HepG2 (cell line): Measurements from ENCODE around the gene RNF40. TPM values are rescaled to one million over a fixed set of nuclear protein-coding genes. Genes with fewer than 3 reads are reported as not detected.

Experiments
- ATAC-seq: fragments of 200-7000 bp; cut with Tn5 transposase; 3 replicates; pipeline ENCODE4 v1.9.1; 2020; ENCODE audit warnings: mild to moderate bottlenecking, moderate library complexity
- BruUV-seq: library from RNA; stranded (reverse); fragments of 400-500 nt; replicated peaks from 2 replicates; lab custom pipeline; 2021; lab: Mats Ljungman, UMichigan
- CTCF ChIA-PET: fragments of 300-600 bp; formaldehyde crosslinking; extraction: SDS; loops from one replicate; lab custom pipeline; 2021; ENCODE audit warnings: low total read pairs, inconsistent platforms, low intra/inter-chr PET ratio; lab: Yijun Ruan, JAX
- POLR2A ChIA-PET: fragments of 350-600 bp; sonication (Branson Sonifier 250); formaldehyde crosslinking; loops from one replicate; lab custom pipeline; 2020; ENCODE audit warnings: antibody characterized with exemption, inconsistent platforms; lab: Yijun Ruan, JAX
- DNase-seq: peaks from one replicate; pipeline ENCODE4 v3.0.0-alpha.2; 2015; ENCODE audit warnings: low spot score
- FAIRE-seq: peaks from 3 replicates; lab custom pipeline; 2011; peaks lifted over from hg19 to GRCh38; lab: Jason Lieb, UNC
- H2AFZ ChIP-seq: one replicate; pipeline ENCODE4 v1.6.1; 2011; ENCODE audit warnings: low read length, inconsistent platforms
- H3K27ac ChIP-seq: fragments of 300-600 bp; 3 replicates; pipeline ENCODE4 v1.8.0; 2011; ENCODE audit warnings: mixed run types, mild to moderate bottlenecking, mixed read lengths, low read length, inconsistent platforms; ENCODE audit not compliant: insufficient read depth; ENCODE audit errors: extremely low read length
- H3K27me3 ChIP-seq, 2 experiments: fragments of 200-600 bp in 1 of 2; 2 replicates in 1 of 2; 3 replicates in 1 of 2; pipeline versions ENCODE4 v1.6.0 to v1.8.0; 2011; ENCODE audit warnings: low read length in 2 of 2, mild to moderate bottlenecking in 2 of 2, moderate library complexity in 2 of 2, inconsistent platforms in 1 of 2; ENCODE audit not compliant: insufficient read depth in 2 of 2, control insufficient read depth in 1 of 2
- H3K36me3 ChIP-seq, 2 experiments: fragments of 200-600 bp in 1 of 2; replicated peaks in 1 of 2; 2 replicates in 1 of 2; 3 replicates in 1 of 2; pipeline versions ENCODE4 v1.5.1 to v1.8.0; 2011; ENCODE audit warnings: low read length in 2 of 2, inconsistent platforms in 1 of 2; ENCODE audit not compliant: insufficient read depth in 2 of 2, control insufficient read depth in 1 of 2
- H3K4me1 ChIP-seq: 2 replicates; pipeline ENCODE4 v1.5.1; 2012; ENCODE audit warnings: low read length, inconsistent platforms; ENCODE audit not compliant: insufficient read depth
- H3K4me2 ChIP-seq: 2 replicates; pipeline ENCODE4 v1.6.0; 2011; ENCODE audit warnings: low read depth, low read length, inconsistent platforms
- H3K4me3 ChIP-seq, 3 experiments: fragments of 200-600 bp in 1 of 3; sonication (generic), shearing (Covaris generic) in 1 of 3; replicated peaks in 1 of 3; 2 replicates each; pipeline ENCODE4 v1.5.1; 2011 to 2016; ENCODE audit warnings: low read length in 3 of 3, inconsistent platforms in 2 of 3, low read depth in 2 of 3, mild to moderate bottlenecking in 2 of 3, control low read depth in 1 of 3, mixed read lengths in 1 of 3; ENCODE audit not compliant: insufficient read depth in 1 of 3
- H3K79me2 ChIP-seq: one replicate; pipeline ENCODE4 v1.6.1; 2011; ENCODE audit warnings: low read length, inconsistent platforms; ENCODE audit not compliant: insufficient read depth
- H3K9ac ChIP-seq: 2 replicates; pipeline ENCODE4 v1.6.0; 2011; ENCODE audit warnings: mild to moderate bottlenecking, low read depth, low read length, inconsistent platforms; ENCODE audit not compliant: insufficient read depth
- H3K9me3 ChIP-seq: 2 replicates; pipeline ENCODE4 v1.5.1; 2012; ENCODE audit warnings: mild to moderate bottlenecking, low read length
- H4K20me1 ChIP-seq: 2 replicates; pipeline ENCODE4 v1.6.0; 2011; ENCODE audit warnings: inconsistent platforms, mild to moderate bottlenecking, low read length, moderate library complexity; ENCODE audit not compliant: insufficient read depth
- ATF3 ChIP-seq: sonication (generic); formaldehyde crosslinking; IDR thresholded peaks from 2 replicates; pipeline ENCODE4 v1.4.0; 2020; ENCODE audit warnings: missing genetic modification reagents
- CBFB ChIP-seq: sonication (generic); formaldehyde crosslinking; IDR thresholded peaks from 2 replicates; pipeline ENCODE4 v1.4.0; 2020; ENCODE audit warnings: missing genetic modification reagents
- FOXJ3 ChIP-seq: sonication (generic); formaldehyde crosslinking; IDR thresholded peaks from 2 replicates; pipeline ENCODE4 v1.4.0; 2020; ENCODE audit warnings: missing genetic modification reagents, mild to moderate bottlenecking, borderline replicate concordance
- HES4 ChIP-seq: sonication (generic); formaldehyde crosslinking; IDR thresholded peaks from 2 replicates; pipeline ENCODE4 v1.9.0; 2021; ENCODE audit warnings: mild to moderate bottlenecking, missing genetic modification reagents, borderline replicate concordance
- KMT2B ChIP-seq: IDR thresholded peaks from 2 replicates; pipeline ENCODE4 v1.6.1; 2016; ENCODE audit warnings: missing genetic modification reagents, missing compliant biosample characterization
- POLR2AphosphoS5 ChIP-seq: IDR thresholded peaks from 2 replicates; pipeline ENCODE4 v1.6.1; 2012; ENCODE audit warnings: low read depth, low read length
- RAD21 ChIP-seq: fragments of 450-650 bp; formaldehyde crosslinking; IDR thresholded peaks from 2 replicates; pipeline ENCODE4 v1.5.0; 2020; ENCODE audit warnings: mild to moderate bottlenecking
- XRCC5 ChIP-seq: fragments of 200-400 bp; formaldehyde crosslinking; optimal IDR thresholded peaks from 2 replicates; pipeline ENCODE3; 2017; ENCODE audit warnings: mild to moderate bottlenecking, low read length
- ZBTB21 ChIP-seq: sonication (generic); formaldehyde crosslinking; IDR thresholded peaks from 2 replicates; pipeline ENCODE4 v1.4.0; 2020; ENCODE audit warnings: missing genetic modification reagents
- ZFP1 ChIP-seq: IDR thresholded peaks from 2 replicates; pipeline ENCODE4 v1.6.1; 2016
- ZNF121 ChIP-seq: sonication (generic); formaldehyde crosslinking; IDR thresholded peaks from 2 replicates; pipeline ENCODE4 v1.5.0; 2020; ENCODE audit warnings: mild to moderate bottlenecking, missing genetic modification reagents
- ZNF292 ChIP-seq: sonication (generic); formaldehyde crosslinking; IDR thresholded peaks from 2 replicates; pipeline ENCODE4 v1.8.1; 2022; ENCODE audit warnings: mild to moderate bottlenecking, low read depth, missing genetic modification reagents, borderline replicate concordance
- ZNF414 ChIP-seq: sonication (generic); formaldehyde crosslinking; IDR thresholded peaks from 2 replicates; pipeline ENCODE4 v1.5.0; 2020; ENCODE audit warnings: missing genetic modification reagents
- ZNF549 ChIP-seq: sonication (generic); formaldehyde crosslinking; IDR thresholded peaks from 2 replicates; pipeline ENCODE4 v1.5.0; 2020; ENCODE audit warnings: missing genetic modification reagents
- ZNF580 ChIP-seq: IDR thresholded peaks from 2 replicates; pipeline ENCODE4 v1.6.1; 2016; ENCODE audit warnings: low read depth, borderline replicate concordance
- ZNF605 ChIP-seq: sonication (generic); formaldehyde crosslinking; IDR thresholded peaks from 2 replicates; pipeline ENCODE4 v1.8.0; 2022; ENCODE audit warnings: mild to moderate bottlenecking, missing genetic modification reagents
- ZXDC ChIP-seq: sonication (generic); formaldehyde crosslinking; IDR thresholded peaks from 2 replicates; pipeline ENCODE4 v1.5.0; 2020; ENCODE audit warnings: mild to moderate bottlenecking, missing genetic modification reagents
- WGBS: methylation state at CpG from one replicate; pipeline ENCODE4 v1.1.6; 2017; ENCODE audit warnings: low lambda C conversion rate; 5-methylcytosine and 5-hydroxymethylcytosine counted together
- in situ Hi-C: cut with HindIII; loops from 2 replicates; pipeline ENCODE4 v1.10.0; 2017; ENCODE audit warnings: low pct_unique_long_range_greater_than_20kb; ENCODE audit not compliant: extremely low pct_ligation_motif_present
- intact Hi-C: fragments of 100-400 bp; cut with micrococcal nuclease; formaldehyde crosslinking; loops from one replicate; pipeline ENCODE4 v1.10.0; 2022; ENCODE audit not compliant: unreplicated experiment
- polyA plus RNA-seq, 8 experiments: library from polyadenylated mRNA; depleted of rRNA in 3 of 8; stranded (reverse) in 7 of 8; unstranded in 1 of 8; fragments of >200 nt; fragmentation: Illumina TruSeq in 4 of 8; extraction: Trizol in 4 of 8; gene quantifications; 2 replicates each; pipeline versions ENCODE4 v1.2.1 to v1.2.3, GENCODE V29; 2011 to 2016; ENCODE audit warnings: low read depth in 4 of 8, missing spikeins in 1 of 8, mixed read lengths in 1 of 8; ENCODE audit not compliant: insufficient read depth in 1 of 8
- total RNA-seq, 5 experiments: library from RNA; depleted of rRNA; stranded (reverse); fragments of >200 nt; fragmentation: Illumina TruSeq; extraction: Trizol; gene quantifications; 2 replicates each; pipeline ENCODE4 v1.2.3, GENCODE V29; 2016; ENCODE audit warnings: low read depth in 1 of 5

The RNF40 gene
- total and polyA plus RNA-seq, 2 of the 13 experiments (the other 11 are each of a cell fraction or from before 2014, with no cell fraction given), result 84.0 to 85.6 TPM

- POLR2A ChIA-PET, result interaction anchor here (1.8 to 3.4 kb wide), 2 partner anchors 11 to 16 kb away, joined by 8 to 15 read pairs; partner anchors contain the start of gene PHKG2
- Histone ChIP-seq H3K79me2 (peaks cover 19% of the 10 kb centered on the region), H3K27me3 (no peaks in the 10 kb centered on the region; a peak in 1 of 5 replicates), H2AFZ (no peak overlapping the region), H4K20me1 (no peaks in the 10 kb centered on the region), H3K9me3 (no peaks in the 10 kb centered on the region), H3K4me1 (peaks cover 24% of the 10 kb centered on the region), H3K9ac (no peak overlapping the region), H3K27ac (no peak overlapping the region), H3K4me3 (no peak overlapping the region), H3K36me3 (peaks cover 9 to 31% of the 10 kb centered on the region in 2 experiments), H3K4me2 (no peak overlapping the region)
- BruUV-seq, result no TSS peak
- no peak for TF ChIP-seq ZNF580 (CRISPR knock-in tag)
- 0 out of 2 replicates have a peak, but pooled peaks have one; percentile 21 for TF ChIP-seq ZNF605 (CRISPR knock-in tag)
- TF ChIP-seq KMT2B (CRISPR knock-in tag), result no peak
- no peak for TF ChIP-seq FOXJ3 (CRISPR knock-in tag)
- TF ChIP-seq ZFP1 (CRISPR knock-in tag), result no peak
- TF ChIP-seq ZNF121 (CRISPR knock-in tag), result no peak
- TF ChIP-seq ZBTB21, result no peak
- no peak for TF ChIP-seq XRCC5
- TF ChIP-seq ZNF549 (CRISPR knock-in tag), result no peak
- TF ChIP-seq ZNF414 (CRISPR knock-in tag), result no peak
- TF ChIP-seq ZXDC (CRISPR knock-in tag), result no peak
- TF ChIP-seq ATF3 (CRISPR knock-in tag), result no peak
- TF ChIP-seq ZNF292 (CRISPR knock-in tag), result no peak
- TF ChIP-seq POLR2AphosphoS5, result 0 out of 2 replicates have a peak, but pooled peaks have one; percentile 12
- TF ChIP-seq CBFB (CRISPR knock-in tag), result no peak
- TF ChIP-seq RAD21 (CRISPR knock-in tag), result no peak
- no peak for TF ChIP-seq HES4 (CRISPR knock-in tag)
- FAIRE-seq (no peak), DNase-seq (no peak), ATAC-seq (no peak)
- in situ Hi-C loops (no loop called here), intact Hi-C loops (no loop called here)
- CTCF ChIA-PET, result no interaction called here
- 96% methylated on average over 10 of the region's 10 CpGs for WGBS
Measured at GRCh38 chr16:30758988-30759491, 3.1 kb upstream of the RNF40 start.
